NAMALWA (cell line): ENCODE data around the gene MAP4K4.
A peak's percentile ranks its signal among the peaks of the same experiment; 100 is the strongest.
"Not testable (repeated sequence)": the region's sequence is repeated elsewhere in the genome, so short reads cannot be mapped to it uniquely, and the experiment has no call there.

Source experiments
- DNase-seq: peaks from one replicate; pipeline ENCODE4 v3.0.0-alpha.2; 2015; ENCODE audit warnings: low spot score

The MAP4K4 gene

GRCh38 chr2:101743288-101743687 is 45.8 kb downstream of the MAP4K4 start:
- no peak for DNase-seq

- DNase-seq, result no peak
Measured at GRCh38 chr2:101744832-101745231, 47.3 kb downstream of the MAP4K4 start.

- DNase-seq, result no peak
Measured at GRCh38 chr2:101745711-101746694, 48.5 kb downstream of the MAP4K4 start.

GRCh38 chr2:101748000-101748399 is 50.5 kb downstream of the MAP4K4 start:
- no peak for DNase-seq

- not testable (repeated sequence) for DNase-seq
Measured at GRCh38 chr2:101748462-101748861, 51.0 kb downstream of the MAP4K4 start.

- DNase-seq, result no peak
Measured at GRCh38 chr2:101750688-101751087, 53.2 kb downstream of the MAP4K4 start.

GRCh38 chr2:101751276-101751815 is 53.8 kb downstream of the MAP4K4 start:
- no peak for DNase-seq

- DNase-seq, result peak; percentile 71
Measured at GRCh38 chr2:101751875-101752619, 54.5 kb downstream of the MAP4K4 start.

GRCh38 chr2:101752716-101753616 is 55.5 kb downstream of the MAP4K4 start:
- no peak for DNase-seq

- no peak for DNase-seq
Measured at GRCh38 chr2:101753720-101754490, 56.4 kb downstream of the MAP4K4 start.

GRCh38 chr2:101754618-101755017 is 57.1 kb downstream of the MAP4K4 start:
- DNase-seq, result no peak

- no peak for DNase-seq
Measured at GRCh38 chr2:101756266-101756665, 58.8 kb downstream of the MAP4K4 start.

- no peak for DNase-seq
Measured at GRCh38 chr2:101758001-101758400, 60.5 kb downstream of the MAP4K4 start.

- DNase-seq, result no peak
Measured at GRCh38 chr2:101759162-101759561, 61.7 kb downstream of the MAP4K4 start.

GRCh38 chr2:101762451-101763171 is 65.1 kb downstream of the MAP4K4 start:
- no peak for DNase-seq

GRCh38 chr2:101763496-101764333 is 66.2 kb downstream of the MAP4K4 start:
- DNase-seq, result no peak

GRCh38 chr2:101766337-101766736 is 68.8 kb downstream of the MAP4K4 start:
- no peak for DNase-seq

GRCh38 chr2:101766871-101767739 is 69.6 kb downstream of the MAP4K4 start:
- no peak for DNase-seq
